Measurements from ENCODE around the gene RNF150.

- no peak for TF ChIP-seq YY1 (IDR thresholded peaks at IDR 0.05; ENCODE audit: insufficient read depth, insufficient read length)
- no peak for TF ChIP-seq SUZ12 (IDR thresholded peaks at IDR 0.05; ENCODE audit: extremely low read depth, insufficient read depth, insufficient read length)
These were observed 96.5 kb downstream of the RNF150 start for GRCh38 chr4:141036786-141037185.

All from NT2/D1 (cell line).